Erythroblast (primary cell): Measurements from ENCODE around the gene PLPP3.

Source experiments
- GATA1 ChIP-seq: IDR thresholded peaks from 2 replicates; pipeline ENCODE4 v1.6.1; 2011; ENCODE audit warnings: low read depth, mild to moderate bottlenecking, control low read depth, low read length, moderate library complexity
- POLR2A ChIP-seq: IDR thresholded peaks from 2 replicates; pipeline ENCODE4 v1.6.1; 2011; ENCODE audit warnings: mild to moderate bottlenecking, low read length

DNA sequence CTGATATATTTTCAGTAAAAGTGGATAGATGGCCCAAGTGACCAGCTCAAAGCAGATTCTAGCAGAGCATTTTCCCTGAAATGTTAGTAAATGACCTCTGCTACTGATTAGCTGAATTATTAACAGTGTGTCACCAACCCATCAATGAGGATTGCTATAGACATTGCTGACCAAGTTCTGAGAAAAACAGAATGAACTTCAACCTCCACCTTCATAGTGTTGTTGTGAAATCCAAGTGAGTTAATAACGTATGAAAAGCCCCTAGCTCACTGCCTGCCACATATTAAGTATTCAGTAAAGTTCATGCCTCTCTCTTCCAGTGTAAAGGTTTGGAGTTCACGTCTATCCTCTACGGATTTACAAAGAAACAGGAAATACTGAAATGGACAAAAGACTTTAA lies 15.8 kb downstream of the PLPP3 start:
- TF ChIP-seq POLR2A (no peak), GATA1 (no peak)
